Neuron (in vitro differentiated cells): ENCODE results near the gene ENDOU.

ENCODE experiments used
- H2AFZ ChIP-seq: one replicate; pipeline ENCODE4 v1.6.1; 2013; ENCODE audit warnings: low read depth, mild to moderate bottlenecking, inconsistent platforms, low read length, moderate library complexity
- H3K27me3 ChIP-seq: one replicate; pipeline ENCODE4 v1.6.1; 2013; ENCODE audit warnings: low read length; ENCODE audit not compliant: insufficient read depth
- H3K36me3 ChIP-seq: one replicate; pipeline ENCODE4 v1.6.1; 2013; ENCODE audit warnings: low read length; ENCODE audit not compliant: insufficient read depth
- H3K4me1 ChIP-seq: one replicate; pipeline ENCODE4 v1.6.1; 2013; ENCODE audit warnings: low read length; ENCODE audit not compliant: insufficient read depth
- H3K4me3 ChIP-seq: 2 replicates; pipeline ENCODE4 v1.5.1; 2013; ENCODE audit warnings: mild to moderate bottlenecking, low read length, moderate library complexity
- H3K9me3 ChIP-seq: one replicate; pipeline ENCODE4 v1.6.1; 2013; ENCODE audit warnings: low read length

The ENDOU gene, protein sequence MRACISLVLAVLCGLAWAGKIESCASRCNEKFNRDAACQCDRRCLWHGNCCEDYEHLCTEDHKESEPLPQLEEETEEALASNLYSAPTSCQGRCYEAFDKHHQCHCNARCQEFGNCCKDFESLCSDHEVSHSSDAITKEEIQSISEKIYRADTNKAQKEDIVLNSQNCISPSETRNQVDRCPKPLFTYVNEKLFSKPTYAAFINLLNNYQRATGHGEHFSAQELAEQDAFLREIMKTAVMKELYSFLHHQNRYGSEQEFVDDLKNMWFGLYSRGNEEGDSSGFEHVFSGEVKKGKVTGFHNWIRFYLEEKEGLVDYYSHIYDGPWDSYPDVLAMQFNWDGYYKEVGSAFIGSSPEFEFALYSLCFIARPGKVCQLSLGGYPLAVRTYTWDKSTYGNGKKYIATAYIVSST

DNA sequence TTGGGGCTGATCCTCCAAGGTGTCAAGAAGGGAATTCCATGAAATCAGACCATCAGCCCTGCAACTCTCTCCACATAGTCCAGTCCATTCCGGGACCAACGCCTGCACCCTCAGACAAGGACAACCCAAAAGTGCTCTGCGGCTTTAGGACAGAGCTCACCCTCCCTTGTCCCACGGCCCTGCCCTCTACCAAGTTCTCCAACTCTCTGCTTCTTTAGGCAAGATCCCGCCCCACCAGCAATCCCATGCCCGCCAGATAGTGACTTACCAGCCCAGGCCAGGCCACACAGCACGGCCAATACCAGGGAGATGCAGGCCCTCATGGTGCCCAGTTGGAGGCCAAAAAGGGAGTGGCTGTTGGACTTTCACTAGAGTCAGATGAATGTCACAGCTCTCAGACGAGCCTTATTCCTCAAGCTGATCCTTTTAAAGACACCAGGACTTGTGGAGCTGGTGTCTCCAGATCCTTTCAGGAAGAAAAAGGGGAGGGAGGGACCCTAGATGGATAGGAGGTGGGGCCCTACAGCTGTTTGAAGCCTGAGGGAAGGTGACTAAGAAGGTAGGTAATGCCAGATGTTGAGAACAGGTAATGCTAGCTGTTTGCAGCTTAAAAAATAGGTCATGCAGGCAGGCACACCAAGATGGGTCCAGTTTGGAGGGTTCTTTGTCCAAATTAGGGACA is at the start of gene ENDOU:
TSS of gene ENDOU (minus strand) at position 400 of the 682 bp plus-strand sequence. CDS start at position 323, 77 bp downstream.
- Histone ChIP-seq H3K4me1 (peaks cover 3% of the 10 kb centered on the region), H2AFZ (no peak within 1 kb of the TSS), H3K36me3 (no peaks in the 10 kb centered on the region), H3K27me3 (no peaks in the 10 kb centered on the region), H3K9me3 (no peaks in the 10 kb centered on the region), H3K4me3 (no peak within 1 kb of the TSS)

DNA sequence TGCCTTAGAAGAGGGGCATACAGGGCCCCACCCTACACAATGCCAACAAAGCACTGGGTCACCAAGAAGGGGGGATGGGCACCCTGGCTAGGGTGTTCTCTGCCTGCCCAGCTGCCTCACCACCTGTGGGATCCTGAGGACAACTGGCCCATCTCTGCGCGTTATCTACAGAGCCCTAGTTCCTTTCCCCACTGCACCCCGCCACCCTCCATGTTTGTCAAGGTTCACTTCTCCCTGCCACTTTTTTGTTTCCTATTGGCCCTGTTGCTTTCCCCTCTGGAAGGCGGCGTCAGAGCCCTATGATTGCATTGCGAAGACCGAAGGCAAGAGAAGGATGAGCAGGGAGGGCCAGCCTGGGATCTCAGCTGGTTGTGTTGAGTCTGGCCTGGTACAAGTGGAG is 49.4 kb upstream of the ENDOU start:
- no peaks in the 10 kb centered on the region for H3K36me3 ChIP-seq
- no peak overlapping the region for H3K4me3 ChIP-seq
- H3K4me1 ChIP-seq: peaks cover 19% of the 10 kb centered on the region
- no peak overlapping the region for H2AFZ ChIP-seq
- H3K27me3 ChIP-seq: no peaks in the 10 kb centered on the region
- no peaks in the 10 kb centered on the region for H3K9me3 ChIP-seq

DNA sequence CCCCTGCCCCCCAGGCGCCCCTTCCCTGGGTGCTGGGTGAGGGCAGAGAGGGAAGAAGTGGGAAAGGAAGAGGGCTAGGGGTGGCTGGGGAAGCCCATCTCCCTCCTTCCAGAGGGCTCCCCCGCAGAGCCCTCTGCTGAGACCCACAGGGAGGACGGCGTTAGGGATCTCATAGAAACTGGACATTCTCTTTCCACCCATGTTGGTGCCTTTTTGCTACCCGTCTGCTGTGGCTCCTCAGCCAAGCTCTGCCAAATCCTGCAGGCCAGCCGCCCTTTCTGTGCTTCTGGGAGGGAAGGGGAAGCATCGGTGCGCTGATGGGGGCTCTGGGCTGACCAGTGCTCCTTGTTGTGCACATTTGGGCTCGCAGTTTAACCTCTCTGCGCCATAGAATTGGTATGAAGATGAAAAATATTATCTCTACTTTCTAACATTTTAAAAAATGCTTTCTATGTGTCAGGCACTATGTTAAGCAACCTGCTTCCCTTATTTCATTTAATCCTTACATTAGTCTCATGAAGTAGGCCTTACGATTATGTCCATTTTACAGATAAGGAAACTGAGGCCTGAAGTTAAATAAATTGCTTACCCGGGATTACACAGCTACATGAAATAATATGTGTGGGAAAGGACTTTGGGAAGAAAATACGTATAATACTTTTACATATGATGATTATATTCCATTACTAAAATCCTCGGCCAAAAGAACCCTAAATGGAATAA is 48.7 kb upstream of the ENDOU start:
- H3K36me3 ChIP-seq: no peaks in the 10 kb centered on the region
- H3K9me3 ChIP-seq: no peaks in the 10 kb centered on the region
- H3K4me1 ChIP-seq: peaks cover 22% of the 10 kb centered on the region
- H2AFZ ChIP-seq: peak overlapping the region; percentile 87
- H3K27me3 ChIP-seq: no peaks in the 10 kb centered on the region
- H3K4me3 ChIP-seq: peak overlapping the region; percentile 77

DNA sequence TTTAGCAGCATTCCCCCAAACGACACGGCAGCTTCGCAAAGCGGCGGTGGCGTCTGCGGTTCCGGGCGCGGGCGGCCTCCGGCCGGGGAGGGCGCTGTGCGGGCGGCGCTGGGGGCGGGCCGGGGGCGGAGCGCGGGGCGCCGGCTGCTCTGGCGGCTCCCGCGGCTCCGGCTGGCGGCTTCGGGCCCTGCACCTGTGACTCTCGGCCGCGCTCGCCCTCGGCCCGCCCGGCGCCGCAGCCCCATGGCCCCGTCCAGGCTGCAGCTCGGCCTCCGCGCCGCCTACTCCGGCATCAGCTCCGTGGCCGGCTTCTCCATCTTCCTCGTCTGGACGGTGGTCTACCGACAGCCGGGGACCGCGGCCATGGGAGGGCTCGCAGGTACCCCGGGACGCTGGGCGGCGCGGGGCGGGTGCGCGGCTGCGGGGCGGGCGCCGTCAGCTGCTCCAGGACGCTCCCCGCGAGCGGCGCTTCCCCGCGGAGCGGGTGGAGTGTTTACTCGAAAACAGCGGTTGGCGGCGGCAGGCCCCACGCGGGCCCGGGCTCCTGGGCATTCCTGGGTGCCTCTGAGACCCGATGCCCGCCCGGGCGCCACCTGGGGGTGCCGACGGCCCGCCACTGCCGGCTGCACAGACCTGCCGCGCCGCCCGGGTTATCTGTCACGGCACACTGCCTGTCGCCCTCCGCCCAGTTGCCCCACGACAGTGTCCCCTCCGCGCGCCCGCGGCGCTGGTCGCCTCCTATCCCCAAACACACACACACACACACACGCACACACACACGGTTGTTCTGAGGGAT is 48.0 kb upstream of the ENDOU start, which contains the start of gene SLC48A1:
TSS of gene SLC48A1 (plus strand) at position 177 of the 796 bp plus-strand sequence. CDS start at position 244, 67 bp downstream.
- Histone ChIP-seq H3K36me3 (no peaks in the 10 kb centered on the region), H3K9me3 (no peaks in the 10 kb centered on the region), H2AFZ (peak within 1 kb of the TSS; percentile 87), H3K4me3 (peak within 1 kb of the TSS; percentile 77), H3K4me1 (peaks cover 29% of the 10 kb centered on the region), H3K27me3 (no peaks in the 10 kb centered on the region)

DNA sequence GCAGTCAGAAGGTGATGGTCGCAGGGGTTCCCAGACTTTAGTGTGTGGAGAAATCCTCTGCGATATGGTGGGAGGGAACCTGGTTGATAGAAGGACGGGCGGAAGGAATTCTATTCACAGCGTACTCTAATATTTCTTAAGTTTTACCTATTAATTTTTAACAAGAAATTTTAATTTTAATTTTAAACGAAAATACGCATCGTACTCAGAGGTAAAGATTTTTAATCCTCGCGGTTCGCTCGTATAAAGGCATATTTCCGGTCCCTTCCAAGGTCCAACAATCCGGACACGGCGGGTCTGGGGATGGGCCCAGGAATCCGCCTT is 47.4 kb upstream of the ENDOU start:
- H3K9me3 ChIP-seq: no peaks in the 10 kb centered on the region
- H3K4me1 ChIP-seq: peaks cover 30% of the 10 kb centered on the region
- H2AFZ ChIP-seq: no peak overlapping the region
- H3K36me3 ChIP-seq: no peaks in the 10 kb centered on the region
- H3K27me3 ChIP-seq: no peaks in the 10 kb centered on the region
- H3K4me3 ChIP-seq: peak overlapping the region; percentile 77

DNA sequence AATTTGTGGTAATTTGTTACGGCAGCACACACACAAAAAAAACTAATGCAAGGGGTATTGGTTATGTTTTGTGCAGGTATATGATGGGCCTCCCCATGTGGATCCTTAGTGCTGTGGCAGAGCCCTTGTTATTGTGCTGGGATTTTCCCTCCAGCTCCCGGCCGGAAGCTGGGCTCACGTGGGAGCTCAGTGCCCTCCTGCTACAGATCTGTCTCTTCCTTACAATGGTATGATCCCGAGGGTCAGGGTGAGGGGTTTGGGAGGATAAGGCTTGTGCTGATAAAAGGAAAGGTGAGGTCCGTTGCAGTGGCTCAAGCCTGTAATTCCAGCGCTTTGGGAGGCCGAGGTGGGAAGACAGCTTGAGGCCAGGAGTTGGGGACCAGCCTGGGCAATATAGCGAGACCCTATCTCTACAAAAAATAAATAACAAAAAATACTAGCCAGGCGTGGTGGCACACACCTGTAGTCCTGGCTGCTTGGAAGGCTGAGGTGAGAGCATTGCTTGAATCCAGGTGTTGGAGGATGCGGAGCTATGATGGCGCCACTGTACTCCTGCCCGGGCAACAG is 46.9 kb upstream of the ENDOU start:
- H3K27me3 ChIP-seq: no peaks in the 10 kb centered on the region
- peak overlapping the region; percentile 77 for H3K4me3 ChIP-seq
- H3K4me1 ChIP-seq: peaks cover 30% of the 10 kb centered on the region
- H3K36me3 ChIP-seq: no peaks in the 10 kb centered on the region
- no peaks in the 10 kb centered on the region for H3K9me3 ChIP-seq
- no peak overlapping the region for H2AFZ ChIP-seq

DNA sequence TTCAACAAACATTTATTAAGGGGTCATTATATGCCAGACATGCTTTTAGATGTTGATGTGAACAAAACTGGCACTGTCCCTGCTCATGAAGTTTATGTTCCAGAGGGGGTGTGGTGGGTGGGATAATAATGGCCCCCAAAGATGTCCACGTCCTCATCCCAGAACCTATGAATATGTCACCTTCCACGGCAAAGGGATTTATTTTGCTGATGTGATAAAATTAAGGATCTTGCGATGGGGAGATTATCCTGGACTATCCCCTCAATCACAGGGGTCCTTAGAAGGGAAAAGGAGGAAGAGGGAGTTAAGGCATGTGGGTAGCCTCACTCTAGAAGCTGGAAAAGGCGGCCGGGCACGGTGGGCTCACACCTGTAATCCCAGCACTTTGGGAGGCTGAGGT is 46.0 kb upstream of the ENDOU start:
- no peak overlapping the region for H2AFZ ChIP-seq
- no peaks in the 10 kb centered on the region for H3K36me3 ChIP-seq
- no peak overlapping the region for H3K4me3 ChIP-seq
- no peaks in the 10 kb centered on the region for H3K27me3 ChIP-seq
- no peaks in the 10 kb centered on the region for H3K9me3 ChIP-seq
- H3K4me1 ChIP-seq: peaks cover 30% of the 10 kb centered on the region

DNA sequence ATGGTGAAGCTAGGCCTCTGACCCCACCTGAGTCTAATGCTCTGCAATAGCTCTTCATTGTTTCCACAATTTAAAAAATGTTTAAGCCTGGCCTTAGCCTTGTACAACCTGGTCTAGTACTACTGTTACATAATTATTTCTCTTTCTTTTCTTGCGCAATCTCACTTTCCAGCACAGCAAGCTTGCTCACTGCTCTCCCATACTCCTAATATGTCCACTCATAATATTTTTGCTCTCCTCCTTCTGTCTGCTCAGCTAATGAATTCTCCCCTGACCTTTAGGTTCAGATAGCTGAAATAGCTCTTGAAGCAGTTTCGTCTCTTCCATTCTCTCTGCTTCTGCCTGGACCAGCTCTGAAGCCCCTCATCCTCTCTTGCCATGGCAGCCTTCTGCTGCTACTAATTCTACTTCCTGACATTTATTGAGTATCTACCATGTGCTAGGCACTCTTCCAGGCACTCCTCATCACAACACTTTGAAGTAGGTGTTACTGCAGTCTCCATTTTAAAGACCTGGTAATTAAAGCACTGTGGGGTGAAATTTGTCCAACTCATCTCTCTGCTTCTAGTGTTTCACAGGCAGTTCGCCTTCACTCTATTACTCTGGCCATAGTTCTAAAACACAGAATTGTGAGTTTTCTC is 44.9 kb upstream of the ENDOU start:
- no peak overlapping the region for H3K4me3 ChIP-seq
- no peaks in the 10 kb centered on the region for H3K9me3 ChIP-seq
- no peaks in the 10 kb centered on the region for H3K27me3 ChIP-seq
- H2AFZ ChIP-seq: no peak overlapping the region
- H3K4me1 ChIP-seq: peaks cover 30% of the 10 kb centered on the region
- no peaks in the 10 kb centered on the region for H3K36me3 ChIP-seq

DNA sequence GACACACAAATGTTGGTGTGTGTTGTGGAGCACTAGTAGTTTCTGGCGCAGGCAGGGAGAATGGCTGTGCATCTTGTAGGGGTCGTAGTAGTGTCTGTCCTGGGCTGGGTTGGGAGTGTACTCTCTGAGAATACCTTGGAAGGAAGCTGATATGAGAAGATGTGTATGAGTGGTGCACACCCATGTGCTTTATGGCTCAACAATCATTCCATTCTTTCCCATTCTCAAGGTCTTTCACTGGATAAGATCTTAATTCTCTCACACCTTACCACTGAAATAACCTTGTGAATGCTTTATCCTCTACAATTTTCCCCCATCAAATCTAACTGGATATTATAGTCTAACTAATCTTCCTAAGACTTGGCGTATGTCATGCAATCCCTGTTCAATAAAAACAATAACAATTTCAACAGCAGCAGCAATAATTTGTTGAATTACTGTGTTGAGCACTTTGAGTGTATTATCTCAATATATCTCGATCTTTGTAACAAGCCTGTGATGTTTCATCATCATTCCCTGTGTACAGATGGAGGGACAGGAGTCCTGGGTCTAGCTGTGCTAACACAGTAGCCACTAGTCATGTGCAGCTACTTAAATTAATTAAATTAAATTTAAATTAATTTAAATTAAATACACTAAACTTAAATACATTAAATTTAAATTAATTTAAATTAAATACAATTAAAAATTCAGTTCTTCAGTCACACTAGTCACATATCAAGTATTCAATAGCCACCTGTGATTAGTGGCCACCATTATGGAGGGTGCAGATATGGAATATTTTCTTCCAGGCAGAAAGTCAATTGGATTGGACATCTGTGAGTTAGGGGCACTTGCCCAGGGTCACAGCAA is 44.2 kb upstream of the ENDOU start:
- Histone ChIP-seq H3K9me3 (no peaks in the 10 kb centered on the region), H3K36me3 (no peaks in the 10 kb centered on the region), H3K4me1 (peaks cover 30% of the 10 kb centered on the region), H2AFZ (no peak overlapping the region), H3K27me3 (no peaks in the 10 kb centered on the region), H3K4me3 (no peak overlapping the region)

DNA sequence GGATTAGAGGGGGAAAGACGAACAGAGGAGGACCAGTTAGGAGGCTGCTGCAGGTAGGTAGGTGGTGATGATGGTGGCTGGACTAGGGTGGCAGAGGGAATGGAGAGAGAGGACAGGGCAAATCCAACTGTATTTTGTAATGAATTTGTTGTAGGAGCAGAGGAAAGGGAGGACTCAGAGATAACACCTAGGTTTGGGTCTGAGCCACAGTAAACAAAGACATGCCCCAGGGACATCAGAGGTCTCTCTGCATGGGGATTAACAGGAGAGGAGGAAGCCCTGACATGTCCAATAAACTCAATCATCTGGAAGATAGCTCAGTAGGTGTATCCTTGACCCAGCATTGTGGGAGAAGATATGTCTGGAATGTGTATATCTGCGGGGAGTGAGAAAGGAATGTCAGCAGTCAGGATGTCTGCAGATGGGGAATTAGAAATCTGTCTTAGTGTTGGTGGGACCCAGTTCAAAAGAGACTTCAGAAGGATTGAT is 43.1 kb upstream of the ENDOU start:
- no peak overlapping the region for H3K4me3 ChIP-seq
- H3K36me3 ChIP-seq: no peaks in the 10 kb centered on the region
- no peak overlapping the region for H2AFZ ChIP-seq
- no peaks in the 10 kb centered on the region for H3K9me3 ChIP-seq
- no peaks in the 10 kb centered on the region for H3K27me3 ChIP-seq
- H3K4me1 ChIP-seq: peaks cover 24% of the 10 kb centered on the region

DNA sequence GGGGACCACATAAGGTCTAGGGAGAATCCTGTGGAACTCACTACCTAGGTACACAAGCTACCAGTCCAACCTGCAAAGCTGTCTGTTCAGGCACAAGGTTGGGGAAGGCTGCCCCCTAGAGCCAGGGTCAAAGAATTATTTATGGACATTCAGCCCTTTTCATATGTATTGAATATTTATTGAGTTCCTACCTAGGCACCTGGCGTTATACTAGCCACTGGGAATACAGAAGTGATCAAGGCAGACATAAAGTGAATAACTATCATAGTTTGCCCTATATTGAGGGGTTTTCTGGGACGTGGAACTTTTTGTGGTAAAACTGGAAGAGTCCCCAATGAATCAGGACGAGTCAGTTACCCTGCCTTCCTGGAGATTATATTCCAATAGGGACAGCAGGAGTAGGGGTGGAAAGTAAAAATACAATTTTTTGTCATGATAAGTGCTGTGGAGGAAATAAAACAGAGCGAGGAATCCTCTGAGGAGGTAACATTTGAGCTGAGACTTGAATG is 42.0 kb upstream of the ENDOU start:
- Histone ChIP-seq H3K9me3 (no peaks in the 10 kb centered on the region), H3K4me3 (no peak overlapping the region), H3K27me3 (no peaks in the 10 kb centered on the region), H2AFZ (no peak overlapping the region), H3K4me1 (peaks cover 19% of the 10 kb centered on the region), H3K36me3 (no peaks in the 10 kb centered on the region)
